HTERT RPE-1 (cell line): ENCODE results near the gene TMPO.
"Not testable (repeated sequence)": the region's sequence is repeated elsewhere in the genome, so short reads cannot be mapped to it uniquely, and the experiment has no call there.

Source experiments
- in situ Hi-C: fragments of 300-500 bp; cut with MboI; formaldehyde crosslinking; loops from 4 replicates; pipeline ENCODE4 v1.14.3; 2020; ENCODE audit warnings: low sequenced_read_pairs

Gene TMPO

GRCh38 chr12:98515287-98516110 lies at the start of gene TMPO:
TSS of gene TMPO (plus strand) at chr12:98515590. CDS start at chr12:98515868, 278 bp downstream.
- in situ Hi-C loops: no loop called here

- in situ Hi-C loops: no loop called here
These were observed 49.3 kb upstream of the TMPO start for GRCh38 chr12:98465950-98466602.

GRCh38 chr12:98466640-98467400 lies 48.6 kb upstream of the TMPO start:
- in situ Hi-C loops: no loop called here

- in situ Hi-C loops: no loop called here
These were observed 46.3 kb upstream of the TMPO start for GRCh38 chr12:98469109-98469508.

- in situ Hi-C loops: no loop called here
These were observed 44.8 kb upstream of the TMPO start for GRCh38 chr12:98470469-98471082.

GRCh38 chr12:98471085-98471484 lies 44.3 kb upstream of the TMPO start:
- in situ Hi-C loops: no loop called here

- in situ Hi-C loops: no loop called here
These were observed 39.9 kb upstream of the TMPO start for GRCh38 chr12:98475565-98475908.

- in situ Hi-C loops: no loop called here
These were observed 36.8 kb upstream of the TMPO start for GRCh38 chr12:98478606-98479005.

- in situ Hi-C loops: no loop called here
These were observed 31.5 kb upstream of the TMPO start for GRCh38 chr12:98483621-98484503.

- in situ Hi-C loops: no loop called here
These were observed 29.5 kb upstream of the TMPO start for GRCh38 chr12:98485792-98486340.

GRCh38 chr12:98488416-98488815 lies 27.0 kb upstream of the TMPO start:
- in situ Hi-C loops: not testable (repeated sequence)

GRCh38 chr12:98489176-98489575 lies 26.2 kb upstream of the TMPO start:
- in situ Hi-C loops: no loop called here

- in situ Hi-C loops: no loop called here
These were observed 24.6 kb upstream of the TMPO start for GRCh38 chr12:98490501-98491453.

GRCh38 chr12:98492580-98493140 lies 22.7 kb upstream of the TMPO start:
- in situ Hi-C loops: no loop called here

- in situ Hi-C loops: not testable (repeated sequence)
These were observed 14.1 kb upstream of the TMPO start for GRCh38 chr12:98501266-98501629.

- in situ Hi-C loops: no loop called here
These were observed 12.1 kb upstream of the TMPO start for GRCh38 chr12:98503342-98503591.

GRCh38 chr12:98503592-98504367 lies 11.6 kb upstream of the TMPO start:
- in situ Hi-C loops: no loop called here

GRCh38 chr12:98504368-98504617 lies 11.1 kb upstream of the TMPO start:
- in situ Hi-C loops: no loop called here
